Measurements from ENCODE around the gene NCR2.

- no peak for TF ChIP-seq SP2 (IDR thresholded peaks at IDR 0.05; ENCODE audit: extremely low read depth, low read depth, low read length, poor library complexity, severe bottlenecking)
- TF ChIP-seq NCOR1 (IDR thresholded peaks at IDR 0.05), result no peak
- no peak for TF ChIP-seq USF2 (CRISPR knock-in tag; IDR thresholded peaks at IDR 0.05)
- no peak for TF ChIP-seq CLOCK (CRISPR knock-in tag; IDR thresholded peaks at IDR 0.05; ENCODE audit: borderline replicate concordance)
- TF ChIP-seq, protein P1, sequence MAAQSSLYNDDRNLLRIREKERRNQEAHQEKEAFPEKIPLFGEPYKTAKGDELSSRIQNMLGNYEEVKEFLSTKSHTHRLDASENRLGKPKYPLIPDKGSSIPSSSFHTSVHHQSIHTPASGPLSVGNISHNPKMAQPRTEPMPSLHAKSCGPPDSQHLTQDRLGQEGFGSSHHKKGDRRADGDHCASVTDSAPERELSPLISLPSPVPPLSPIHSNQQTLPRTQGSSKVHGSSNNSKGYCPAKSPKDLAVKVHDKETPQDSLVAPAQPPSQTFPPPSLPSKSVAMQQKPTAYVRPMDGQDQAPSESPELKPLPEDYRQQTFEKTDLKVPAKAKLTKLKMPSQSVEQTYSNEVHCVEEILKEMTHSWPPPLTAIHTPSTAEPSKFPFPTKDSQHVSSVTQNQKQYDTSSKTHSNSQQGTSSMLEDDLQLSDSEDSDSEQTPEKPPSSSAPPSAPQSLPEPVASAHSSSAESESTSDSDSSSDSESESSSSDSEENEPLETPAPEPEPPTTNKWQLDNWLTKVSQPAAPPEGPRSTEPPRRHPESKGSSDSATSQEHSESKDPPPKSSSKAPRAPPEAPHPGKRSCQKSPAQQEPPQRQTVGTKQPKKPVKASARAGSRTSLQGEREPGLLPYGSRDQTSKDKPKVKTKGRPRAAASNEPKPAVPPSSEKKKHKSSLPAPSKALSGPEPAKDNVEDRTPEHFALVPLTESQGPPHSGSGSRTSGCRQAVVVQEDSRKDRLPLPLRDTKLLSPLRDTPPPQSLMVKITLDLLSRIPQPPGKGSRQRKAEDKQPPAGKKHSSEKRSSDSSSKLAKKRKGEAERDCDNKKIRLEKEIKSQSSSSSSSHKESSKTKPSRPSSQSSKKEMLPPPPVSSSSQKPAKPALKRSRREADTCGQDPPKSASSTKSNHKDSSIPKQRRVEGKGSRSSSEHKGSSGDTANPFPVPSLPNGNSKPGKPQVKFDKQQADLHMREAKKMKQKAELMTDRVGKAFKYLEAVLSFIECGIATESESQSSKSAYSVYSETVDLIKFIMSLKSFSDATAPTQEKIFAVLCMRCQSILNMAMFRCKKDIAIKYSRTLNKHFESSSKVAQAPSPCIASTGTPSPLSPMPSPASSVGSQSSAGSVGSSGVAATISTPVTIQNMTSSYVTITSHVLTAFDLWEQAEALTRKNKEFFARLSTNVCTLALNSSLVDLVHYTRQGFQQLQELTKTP (IDR thresholded peaks at IDR 0.05; ENCODE audit: low read depth in 1 of 2, partially characterized antibody in 2 of 2), result no peak
- TF ChIP-seq CC2D1A (IDR thresholded peaks at IDR 0.05), result no peak
- TF ChIP-seq ZNF408 (CRISPR knock-in tag; IDR thresholded peaks at IDR 0.05; ENCODE audit: low read depth), result no peak
- no peak for TF ChIP-seq MTA1 (IDR thresholded peaks at IDR 0.05; ENCODE audit: borderline replicate concordance)
- TF ChIP-seq, protein P2, sequence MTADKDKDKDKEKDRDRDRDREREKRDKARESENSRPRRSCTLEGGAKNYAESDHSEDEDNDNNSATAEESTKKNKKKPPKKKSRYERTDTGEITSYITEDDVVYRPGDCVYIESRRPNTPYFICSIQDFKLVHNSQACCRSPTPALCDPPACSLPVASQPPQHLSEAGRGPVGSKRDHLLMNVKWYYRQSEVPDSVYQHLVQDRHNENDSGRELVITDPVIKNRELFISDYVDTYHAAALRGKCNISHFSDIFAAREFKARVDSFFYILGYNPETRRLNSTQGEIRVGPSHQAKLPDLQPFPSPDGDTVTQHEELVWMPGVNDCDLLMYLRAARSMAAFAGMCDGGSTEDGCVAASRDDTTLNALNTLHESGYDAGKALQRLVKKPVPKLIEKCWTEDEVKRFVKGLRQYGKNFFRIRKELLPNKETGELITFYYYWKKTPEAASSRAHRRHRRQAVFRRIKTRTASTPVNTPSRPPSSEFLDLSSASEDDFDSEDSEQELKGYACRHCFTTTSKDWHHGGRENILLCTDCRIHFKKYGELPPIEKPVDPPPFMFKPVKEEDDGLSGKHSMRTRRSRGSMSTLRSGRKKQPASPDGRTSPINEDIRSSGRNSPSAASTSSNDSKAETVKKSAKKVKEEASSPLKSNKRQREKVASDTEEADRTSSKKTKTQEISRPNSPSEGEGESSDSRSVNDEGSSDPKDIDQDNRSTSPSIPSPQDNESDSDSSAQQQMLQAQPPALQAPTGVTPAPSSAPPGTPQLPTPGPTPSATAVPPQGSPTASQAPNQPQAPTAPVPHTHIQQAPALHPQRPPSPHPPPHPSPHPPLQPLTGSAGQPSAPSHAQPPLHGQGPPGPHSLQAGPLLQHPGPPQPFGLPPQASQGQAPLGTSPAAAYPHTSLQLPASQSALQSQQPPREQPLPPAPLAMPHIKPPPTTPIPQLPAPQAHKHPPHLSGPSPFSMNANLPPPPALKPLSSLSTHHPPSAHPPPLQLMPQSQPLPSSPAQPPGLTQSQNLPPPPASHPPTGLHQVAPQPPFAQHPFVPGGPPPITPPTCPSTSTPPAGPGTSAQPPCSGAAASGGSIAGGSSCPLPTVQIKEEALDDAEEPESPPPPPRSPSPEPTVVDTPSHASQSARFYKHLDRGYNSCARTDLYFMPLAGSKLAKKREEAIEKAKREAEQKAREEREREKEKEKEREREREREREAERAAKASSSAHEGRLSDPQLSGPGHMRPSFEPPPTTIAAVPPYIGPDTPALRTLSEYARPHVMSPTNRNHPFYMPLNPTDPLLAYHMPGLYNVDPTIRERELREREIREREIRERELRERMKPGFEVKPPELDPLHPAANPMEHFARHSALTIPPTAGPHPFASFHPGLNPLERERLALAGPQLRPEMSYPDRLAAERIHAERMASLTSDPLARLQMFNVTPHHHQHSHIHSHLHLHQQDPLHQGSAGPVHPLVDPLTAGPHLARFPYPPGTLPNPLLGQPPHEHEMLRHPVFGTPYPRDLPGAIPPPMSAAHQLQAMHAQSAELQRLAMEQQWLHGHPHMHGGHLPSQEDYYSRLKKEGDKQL (CRISPR knock-in tag; IDR thresholded peaks at IDR 0.05; ENCODE audit: borderline replicate concordance), result no peak
- TF ChIP-seq RBM14 (IDR thresholded peaks at IDR 0.05; ENCODE audit: borderline replicate concordance, insufficient read depth, low read depth, low read length), result no peak
Observed at GRCh38 chr6:41315943-41316620, 19.3 kb upstream of the NCR2 start.
